H9 (cell line): ENCODE results near the gene USP22. TPM values are rescaled to one million over a fixed set of nuclear protein-coding genes. Genes with fewer than 3 reads are reported as not detected.
A peak's percentile ranks its signal among the peaks of the same experiment; 100 is the strongest.

Experiments used
- DNase-seq: peaks from one replicate; pipeline ENCODE4 v3.0.0-alpha.2; 2017
- H2AFZ ChIP-seq: one replicate; pipeline ENCODE4 v1.6.1; 2013; ENCODE audit warnings: mild to moderate bottlenecking, low read length, control low read depth, moderate library complexity
- H2AK5ac ChIP-seq: 2 replicates; pipeline ENCODE4 v1.6.1; 2013; ENCODE audit warnings: low read length, control low read depth, mixed read lengths; ENCODE audit not compliant: insufficient read length
- H2BK120ac ChIP-seq: one replicate; pipeline ENCODE4 v1.6.1; 2013; ENCODE audit warnings: low read depth, mild to moderate bottlenecking, low read length, control low read depth, inconsistent platforms; ENCODE audit not compliant: poor library complexity, severe bottlenecking
- H2BK12ac ChIP-seq: 2 replicates; pipeline ENCODE4 v1.6.1; 2013; ENCODE audit warnings: low read length, control low read depth, mixed read lengths, low read depth; ENCODE audit not compliant: insufficient read length
- H2BK15ac ChIP-seq: 2 replicates; pipeline ENCODE4 v1.6.1; 2013; ENCODE audit warnings: low read depth, low read length, control low read depth
- H2BK20ac ChIP-seq: one replicate; pipeline ENCODE4 v1.6.1; 2013; ENCODE audit warnings: low read depth, mild to moderate bottlenecking, low read length, control low read depth, inconsistent platforms; ENCODE audit not compliant: poor library complexity, severe bottlenecking
- H2BK5ac ChIP-seq: 2 replicates; pipeline ENCODE4 v1.6.1; 2013; ENCODE audit warnings: low read length, control low read depth, mixed read lengths; ENCODE audit not compliant: insufficient read length
- H3K14ac ChIP-seq: 2 replicates; pipeline ENCODE4 v1.6.1; 2013; ENCODE audit warnings: low read length, control low read depth; ENCODE audit not compliant: insufficient read depth
- H3K18ac ChIP-seq: 2 replicates; pipeline ENCODE4 v1.6.1; 2013; ENCODE audit warnings: low read depth, mild to moderate bottlenecking, mixed read lengths, low read length, control low read depth; ENCODE audit not compliant: insufficient read length
- H3K23ac ChIP-seq: 2 replicates; pipeline ENCODE4 v1.6.1; 2013; ENCODE audit warnings: low read length, control low read depth, mixed read lengths, low read depth; ENCODE audit not compliant: insufficient read length
- H3K23me2 ChIP-seq: 2 replicates; pipeline ENCODE4 v1.6.1; 2013; ENCODE audit warnings: low read depth, mild to moderate bottlenecking, mixed read lengths, low read length, control low read depth; ENCODE audit not compliant: insufficient read length, poor library complexity, severe bottlenecking
- H3K27ac ChIP-seq: 2 replicates; pipeline ENCODE4 v1.5.1; 2013; ENCODE audit warnings: low read length, control low read depth, mixed read lengths, low read depth; ENCODE audit not compliant: insufficient read length
- H3K27me3 ChIP-seq: 2 replicates; pipeline ENCODE4 v1.6.1; 2013; ENCODE audit warnings: low read length, control low read depth, inconsistent platforms; ENCODE audit not compliant: insufficient read depth
- H3K4ac ChIP-seq: 2 replicates; pipeline ENCODE4 v1.6.1; 2013; ENCODE audit warnings: low read depth, mild to moderate bottlenecking, control low read depth, inconsistent platforms, low read length, moderate library complexity
- H3K4me1 ChIP-seq: 2 replicates; pipeline ENCODE4 v1.6.1; 2013; ENCODE audit warnings: low read length, control low read depth, inconsistent platforms; ENCODE audit not compliant: insufficient read depth
- H3K4me2 ChIP-seq: 2 replicates; pipeline ENCODE4 v1.6.1; 2013; ENCODE audit warnings: low read length, control low read depth, mixed read lengths; ENCODE audit not compliant: insufficient read length, insufficient read depth
- H3K56ac ChIP-seq: 2 replicates; pipeline ENCODE4 v1.6.1; 2013; ENCODE audit warnings: low read depth, mild to moderate bottlenecking, mixed read lengths, low read length, control low read depth; ENCODE audit not compliant: insufficient read length
- H3K79me1 ChIP-seq: 2 replicates; pipeline ENCODE4 v1.6.1; 2013; ENCODE audit warnings: low read depth, mild to moderate bottlenecking, moderate library complexity, low read length, control low read depth, inconsistent platforms; ENCODE audit not compliant: insufficient read depth, poor library complexity, severe bottlenecking
- H3K79me2 ChIP-seq: 2 replicates; pipeline ENCODE4 v1.6.1; 2013; ENCODE audit warnings: low read length, control low read depth, inconsistent platforms; ENCODE audit not compliant: insufficient read depth
- H3K9ac ChIP-seq: 2 replicates; pipeline ENCODE4 v1.6.1; 2013; ENCODE audit warnings: low read length, control low read depth, mixed read lengths; ENCODE audit not compliant: insufficient read length; ENCODE audit errors: extremely low read depth
- H3K9me3 ChIP-seq: one replicate; pipeline ENCODE4 v1.6.1; 2013; ENCODE audit warnings: low read depth, low read length, inconsistent platforms; ENCODE audit not compliant: control insufficient read depth
- H3T11ph ChIP-seq: one replicate; pipeline ENCODE4 v1.6.1; 2013; ENCODE audit warnings: mild to moderate bottlenecking, low read length, control low read depth, inconsistent platforms
- H4K20me1 ChIP-seq: one replicate; pipeline ENCODE4 v1.6.1; 2013; ENCODE audit not compliant: control insufficient read depth, insufficient read length, insufficient read depth
- H4K5ac ChIP-seq: 2 replicates; pipeline ENCODE4 v1.6.1; 2013; ENCODE audit warnings: low read depth, mild to moderate bottlenecking, mixed read lengths, low read length, control low read depth; ENCODE audit not compliant: insufficient read length
- H4K8ac ChIP-seq: replicated peaks from 2 replicates; pipeline ENCODE4 v1.6.1; 2013; ENCODE audit warnings: low read length, control low read depth, mixed read lengths, low read depth; ENCODE audit not compliant: insufficient read length
- H4K91ac ChIP-seq: 2 replicates; pipeline ENCODE4 v1.6.1; 2013; ENCODE audit warnings: low read depth, mild to moderate bottlenecking, moderate library complexity, mixed read lengths, low read length, control low read depth; ENCODE audit not compliant: insufficient read length
- H3K27ac Mint-ChIP-seq, 3 experiments: 2 replicates in 2 of 3; 3 replicates in 1 of 3; pipeline ENCODE4 v1.8.0; 2020 to 2021; ENCODE audit warnings: mixed read lengths in 3 of 3, mild to moderate bottlenecking in 1 of 3, moderate library complexity in 1 of 3
- H3K27me3 Mint-ChIP-seq: 2 replicates; pipeline ENCODE4 v1.8.0; 2021; ENCODE audit warnings: low read depth, mild to moderate bottlenecking, moderate library complexity, mixed read lengths
- H3K36me3 Mint-ChIP-seq, 3 experiments: 2 replicates in 2 of 3; 3 replicates in 1 of 3; pipeline ENCODE4 v1.8.0; 2020 to 2021; ENCODE audit warnings: low read depth in 3 of 3, mixed read lengths in 3 of 3; ENCODE audit not compliant: insufficient read depth in 1 of 3
- H3K4me1 Mint-ChIP-seq, 2 experiments: 2 replicates each; pipeline ENCODE4 v1.8.0; 2020; ENCODE audit warnings: mixed read lengths in 2 of 2
- H3K4me3 Mint-ChIP-seq, 2 experiments: 2 replicates in 1 of 2; 3 replicates in 1 of 2; pipeline ENCODE4 v1.8.0; 2020 to 2021; ENCODE audit warnings: mild to moderate bottlenecking in 2 of 2, mixed read lengths in 2 of 2, moderate library complexity in 1 of 2
- H3K9me3 Mint-ChIP-seq, 2 experiments: 2 replicates in 1 of 2; 3 replicates in 1 of 2; pipeline ENCODE4 v1.8.0; 2020; ENCODE audit warnings: mild to moderate bottlenecking in 2 of 2, mixed read lengths in 2 of 2, moderate library complexity in 1 of 2
- WGBS: extraction: QIAGEN DNeasy Blood & Tissue Kit; methylation state at CpG from one replicate; pipeline ENCODE4 v1.1.7; 2013; ENCODE audit warnings: missing lambda C conversion rate, low lambda C conversion rate, mixed read lengths; ENCODE audit not compliant: insufficient read length; ENCODE audit errors: extremely low coverage; 5-methylcytosine and 5-hydroxymethylcytosine counted together
- total RNA-seq: library from RNA; stranded (reverse); gene quantifications from 2 replicates; pipeline ENCODE4 v1.2.1, GENCODE V29; 2021
- TF ChIP-seq, protein P1 (sequence below): fragments of 200-600 bp; sonication (generic); conservative IDR thresholded peaks from 3 replicates; pipeline ENCODE4 v1.8.0; 2021; ENCODE audit warnings: antibody characterized with exemption, mild to moderate bottlenecking

The USP22 gene
- total RNA-seq, 1 experiment from 2014 or later: 345 TPM

DNA sequence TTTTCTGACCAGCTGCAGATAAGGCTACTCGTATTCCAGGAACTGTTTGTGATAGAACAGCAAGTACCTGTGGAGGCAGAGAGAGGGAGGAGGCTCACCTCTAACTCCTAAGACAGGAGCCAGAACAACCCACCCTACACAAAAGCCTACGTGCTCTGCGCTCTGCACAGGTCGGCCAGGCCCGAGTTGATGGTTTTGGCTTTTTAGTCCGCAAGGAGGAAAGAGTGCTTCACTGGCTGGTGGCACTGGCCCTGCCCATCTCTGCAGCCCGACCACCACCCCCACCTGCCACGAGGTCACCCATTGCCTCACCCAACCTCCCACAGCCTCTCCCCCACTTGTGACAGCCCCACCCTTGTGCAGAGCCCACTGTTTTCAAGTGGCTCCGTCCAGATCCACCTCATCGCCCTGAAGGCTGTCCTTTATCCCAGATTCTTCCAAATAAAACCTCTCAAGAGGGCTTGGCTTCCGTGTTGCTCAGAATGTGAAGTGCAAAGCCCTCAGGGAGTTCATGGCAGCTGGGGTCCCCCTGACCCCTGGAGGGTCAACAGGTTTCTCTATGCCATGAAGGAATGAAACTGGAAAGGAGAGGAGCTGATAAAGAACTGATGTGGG, 39.7 kb downstream of the USP22 start:
- H4K91ac ChIP-seq: no peak overlapping the region
- no peak overlapping the region for H3K27ac ChIP-seq
- Mint-ChIP-seq H3K4me3 (no peak overlapping the region), H3K27me3 (no peaks in the 10 kb centered on the region; the same call in 1 of the 2 replicates), H3K27ac (peak overlapping the region in 1 of 3 experiments; percentile 27; a peak in 1 of 7 replicates), H3K4me1 (peaks cover 20% of the 10 kb centered on the region in 2 experiments), H3K9me3 (no peaks in the 10 kb centered on the region), H3K36me3 (peaks cover 56 to 97% (median 81%) of the 10 kb centered on the region in 3 experiments)
- no peak overlapping the region for H4K8ac ChIP-seq
- H4K5ac ChIP-seq: no peak overlapping the region
- H2AK5ac ChIP-seq: no peak overlapping the region
- H3K79me1 ChIP-seq: no peaks in the 10 kb centered on the region
- no peak overlapping the region for H3K14ac ChIP-seq
- no peaks in the 10 kb centered on the region for H3K23me2 ChIP-seq
- H3T11ph ChIP-seq: no peak overlapping the region
- peaks cover 2% of the 10 kb centered on the region for H4K20me1 ChIP-seq
- no peak overlapping the region for H2BK15ac ChIP-seq
- no peaks in the 10 kb centered on the region for H3K27me3 ChIP-seq
- H3K18ac ChIP-seq: no peak overlapping the region
- H3K9ac ChIP-seq: no peak overlapping the region
- TF ChIP-seq, protein P1, sequence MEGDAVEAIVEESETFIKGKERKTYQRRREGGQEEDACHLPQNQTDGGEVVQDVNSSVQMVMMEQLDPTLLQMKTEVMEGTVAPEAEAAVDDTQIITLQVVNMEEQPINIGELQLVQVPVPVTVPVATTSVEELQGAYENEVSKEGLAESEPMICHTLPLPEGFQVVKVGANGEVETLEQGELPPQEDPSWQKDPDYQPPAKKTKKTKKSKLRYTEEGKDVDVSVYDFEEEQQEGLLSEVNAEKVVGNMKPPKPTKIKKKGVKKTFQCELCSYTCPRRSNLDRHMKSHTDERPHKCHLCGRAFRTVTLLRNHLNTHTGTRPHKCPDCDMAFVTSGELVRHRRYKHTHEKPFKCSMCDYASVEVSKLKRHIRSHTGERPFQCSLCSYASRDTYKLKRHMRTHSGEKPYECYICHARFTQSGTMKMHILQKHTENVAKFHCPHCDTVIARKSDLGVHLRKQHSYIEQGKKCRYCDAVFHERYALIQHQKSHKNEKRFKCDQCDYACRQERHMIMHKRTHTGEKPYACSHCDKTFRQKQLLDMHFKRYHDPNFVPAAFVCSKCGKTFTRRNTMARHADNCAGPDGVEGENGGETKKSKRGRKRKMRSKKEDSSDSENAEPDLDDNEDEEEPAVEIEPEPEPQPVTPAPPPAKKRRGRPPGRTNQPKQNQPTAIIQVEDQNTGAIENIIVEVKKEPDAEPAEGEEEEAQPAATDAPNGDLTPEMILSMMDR: no peak
- H3K56ac ChIP-seq: no peak overlapping the region
- no peak overlapping the region for H2BK12ac ChIP-seq
- no peak for DNase-seq
- H3K4me1 ChIP-seq: no peaks in the 10 kb centered on the region
- H2AFZ ChIP-seq: no peak overlapping the region
- no peaks in the 10 kb centered on the region; the same call in 1 of the 2 replicates for H3K79me2 ChIP-seq
- no peak overlapping the region for H3K4me2 ChIP-seq
- no peak overlapping the region for H3K4ac ChIP-seq
- H2BK20ac ChIP-seq: no peak overlapping the region
- no CpG with 5 or more reads among the region's 11 CpGs for WGBS
- no peak overlapping the region for H2BK5ac ChIP-seq
- no peak overlapping the region for H2BK120ac ChIP-seq
- no peak overlapping the region for H3K23ac ChIP-seq
- no peaks in the 10 kb centered on the region for H3K9me3 ChIP-seq
